DOHH2 (cell line): ENCODE data around the gene FUT7.

Experiments used
- CTCF ChIP-seq: fragments of 200-600 bp; sonication (generic); IDR thresholded peaks from one replicate; pipeline ENCODE4 v1.5.1; 2014; ENCODE audit warnings: antibody characterized with exemption, mild to moderate bottlenecking, low read depth, low read length; ENCODE audit not compliant: poor library complexity, severe bottlenecking
- EZH2phosphoT487 ChIP-seq: fragments of 200-600 bp; sonication (generic); IDR thresholded peaks from 2 replicates; pipeline ENCODE4 v1.6.1; 2017; ENCODE audit warnings: borderline replicate concordance, mild to moderate bottlenecking, antibody characterized with exemption, low read length, moderate library complexity, mixed read lengths

- TF ChIP-seq CTCF, result no peak
- no peak for TF ChIP-seq EZH2phosphoT487
These were observed 37.0 kb downstream of the FUT7 start for GRCh38 chr9:136994888-136995230.
